Effector memory CD8-positive, alpha-beta T cell (primary cell): ENCODE data around the gene DAD1.
"Not testable (repeated sequence)": the region's sequence is repeated elsewhere in the genome, so short reads cannot be mapped to it uniquely, and the experiment has no call there.

Source experiments
- ATAC-seq: fragments of 150-1000 bp; cut with Tn5 transposase; replicated peaks from 2 replicates; pipeline ENCODE4 v1.10.0; 2021; ENCODE audit warnings: mild to moderate bottlenecking, moderate library complexity
- DNase-seq, 3 experiments: peaks; one replicate each; pipeline ENCODE4 v3.0.0; 2021
- H3K27ac Mint-ChIP-seq, 2 donors: one replicate each; pipeline ENCODE4 v1.8.0; 2022; ENCODE audit warnings: mild to moderate bottlenecking in 2 of 2, mixed read lengths in 2 of 2, moderate library complexity in 2 of 2
- H3K27me3 Mint-ChIP-seq, 2 donors: one replicate each; pipeline ENCODE4 v1.8.0; 2022; ENCODE audit warnings: mixed read lengths in 2 of 2
- H3K36me3 Mint-ChIP-seq: one replicate; pipeline ENCODE4 v1.8.0; 2022; ENCODE audit warnings: mild to moderate bottlenecking, moderate library complexity, mixed read lengths; ENCODE audit not compliant: insufficient read depth
- H3K4me1 Mint-ChIP-seq, 2 donors: one replicate each; pipeline ENCODE4 v1.8.0; 2022; ENCODE audit warnings: low read depth in 2 of 2, mixed read lengths in 2 of 2
- H3K4me3 Mint-ChIP-seq, 2 donors: one replicate each; pipeline ENCODE4 v1.8.0; 2022; ENCODE audit warnings: mild to moderate bottlenecking in 2 of 2, mixed read lengths in 2 of 2, moderate library complexity in 2 of 2
- H3K9me3 Mint-ChIP-seq, 2 donors: one replicate each; pipeline ENCODE4 v1.8.0; 2022; ENCODE audit warnings: mixed read lengths in 2 of 2

Gene DAD1

DNA sequence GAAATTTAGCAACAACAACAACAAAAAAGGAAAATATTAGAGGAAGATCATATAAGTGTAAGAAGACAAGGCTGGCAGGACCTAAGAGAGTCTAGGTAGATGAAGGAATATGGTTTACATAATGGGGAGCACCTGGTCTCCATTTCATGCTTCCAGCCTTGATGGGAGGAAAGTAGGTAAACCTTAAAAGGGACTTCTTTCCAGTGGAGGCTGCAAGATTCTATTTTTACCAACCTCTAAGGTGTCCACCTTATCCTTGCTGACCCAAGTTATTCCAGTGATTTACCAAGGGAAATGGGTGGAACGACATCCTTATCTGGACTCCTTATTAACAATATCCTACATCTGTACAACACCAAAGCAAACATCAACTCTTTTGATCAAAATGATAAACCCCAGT is 30.0 kb downstream of the DAD1 start:
- H3K27ac Mint-ChIP-seq = peak overlapping the region; percentile 97 to 99
- peaks cover 0 to 7% of the 10 kb centered on the region in 2 donors for H3K27me3 Mint-ChIP-seq
- H3K4me3 Mint-ChIP-seq = peak overlapping the region; percentile 68 to 86
- ATAC-seq (no peak), DNase-seq (no peak)
- peaks cover 82 to 86% of the 10 kb centered on the region in 2 donors for H3K4me1 Mint-ChIP-seq
- H3K9me3 Mint-ChIP-seq = no peaks in the 10 kb centered on the region
- peaks cover 56% of the 10 kb centered on the region for H3K36me3 Mint-ChIP-seq

DNA sequence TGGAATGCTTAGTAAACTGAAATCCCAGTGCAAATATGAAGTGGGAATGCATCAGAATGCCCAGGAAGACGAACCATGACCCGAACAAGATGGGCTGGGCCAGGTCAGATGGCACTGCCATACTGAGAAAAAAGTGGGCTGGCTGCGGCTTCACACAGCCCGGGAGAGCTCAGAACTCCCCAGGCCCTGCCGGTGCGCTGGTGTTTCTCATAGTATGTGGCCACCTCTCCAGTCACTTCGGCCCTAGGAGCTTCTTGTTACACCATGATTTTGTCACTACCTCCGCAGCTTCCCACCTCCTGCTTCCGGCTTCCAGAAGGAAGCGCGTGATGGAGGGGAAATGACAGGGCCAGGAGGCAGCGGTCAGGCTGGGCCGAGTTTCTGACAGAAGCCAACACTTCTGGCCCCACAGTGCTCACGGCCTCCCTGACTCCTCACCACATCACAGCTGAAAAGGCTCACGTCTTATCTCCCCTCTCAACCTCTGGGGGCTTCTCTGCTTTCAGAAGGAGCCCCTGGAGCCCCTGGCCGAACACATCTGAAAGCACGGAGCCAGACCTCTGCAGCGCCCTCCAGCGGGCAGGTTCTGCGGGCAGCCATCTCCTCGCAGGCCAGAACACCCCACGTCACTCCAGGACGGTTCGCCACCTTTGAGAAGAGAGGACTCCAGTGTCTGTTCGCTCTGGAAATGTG is 30.7 kb downstream of the DAD1 start:
- no peak for ATAC-seq
- DNase-seq = peak; percentile 57 to 69 (median 62)
- peak overlapping the region; percentile 97 to 99 for H3K27ac Mint-ChIP-seq

DNA sequence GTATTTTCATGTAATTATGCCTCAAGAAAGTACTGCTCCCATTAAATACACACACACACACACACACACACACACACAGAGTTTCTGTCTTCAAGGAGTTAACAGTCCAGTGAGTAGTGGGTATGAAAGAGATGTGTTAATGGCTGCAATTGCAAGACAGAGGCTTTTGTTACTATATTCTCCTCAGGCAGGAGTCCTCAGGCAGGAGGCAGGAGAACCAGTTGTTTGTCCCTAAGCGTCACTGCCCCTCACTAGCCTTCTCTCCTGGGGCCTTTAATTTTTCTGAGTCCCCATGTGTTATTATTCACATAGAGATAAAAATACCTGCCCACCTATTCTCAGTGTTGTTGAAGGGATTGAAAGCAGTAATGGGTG is 31.2 kb downstream of the DAD1 start:
- ATAC-seq = no peak

More for the DNA sequence above, 30.7 kb downstream of the DAD1 start:
- H3K36me3 Mint-ChIP-seq = peaks cover 62% of the 10 kb centered on the region
- peak overlapping the region; percentile 68 to 86 for H3K4me3 Mint-ChIP-seq
- H3K27me3 Mint-ChIP-seq = peaks cover 0 to 7% of the 10 kb centered on the region in 2 donors
- no peaks in the 10 kb centered on the region for H3K9me3 Mint-ChIP-seq
- H3K4me1 Mint-ChIP-seq = peaks cover 85 to 86% of the 10 kb centered on the region in 2 donors

DNA sequence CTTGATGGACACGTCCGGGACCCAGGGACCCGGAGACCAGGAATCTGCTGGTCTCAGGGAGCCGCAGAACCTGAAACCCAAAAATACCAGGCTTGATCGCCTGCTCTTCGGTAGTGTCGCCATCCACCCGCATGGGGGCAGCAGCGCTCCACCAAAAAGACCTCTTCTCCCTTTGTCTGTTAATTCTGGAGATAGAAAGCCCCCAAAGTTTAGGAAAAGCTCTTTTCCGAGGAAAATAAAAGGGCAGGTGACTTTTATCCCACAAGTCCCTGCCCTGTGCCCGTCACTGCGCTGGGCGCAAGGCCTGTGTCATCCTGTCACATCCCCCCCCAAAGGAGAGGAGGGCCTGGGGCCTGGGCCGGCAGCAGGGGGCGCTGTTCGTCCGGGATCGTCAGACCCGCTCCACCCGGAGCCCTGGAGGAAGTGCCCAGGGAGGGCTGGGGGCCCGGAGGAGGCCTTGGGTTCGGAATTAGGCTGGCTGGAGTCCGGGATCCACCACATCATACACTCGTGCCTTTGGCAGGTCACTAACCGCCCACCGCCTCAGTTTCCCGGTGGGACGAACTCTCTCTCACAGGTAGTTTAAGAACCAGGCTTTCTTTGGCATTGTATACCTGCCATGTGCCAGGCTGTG is 31.9 kb downstream of the DAD1 start:
- peaks cover 69% of the 10 kb centered on the region for H3K36me3 Mint-ChIP-seq
- H3K27ac Mint-ChIP-seq = peak overlapping the region; percentile 97 to 99
- no peaks in the 10 kb centered on the region for H3K9me3 Mint-ChIP-seq
- H3K27me3 Mint-ChIP-seq = peaks cover 0 to 7% of the 10 kb centered on the region in 2 donors
- DNase-seq (peak; percentile 90 to 93 (median 92)), ATAC-seq (peak; percentile 10)
- H3K4me3 Mint-ChIP-seq = peak overlapping the region; percentile 68 to 86
- peaks cover 85 to 88% of the 10 kb centered on the region in 2 donors for H3K4me1 Mint-ChIP-seq

More for the DNA sequence above, 31.2 kb downstream of the DAD1 start:
- no peak for DNase-seq
- Mint-ChIP-seq H3K4me3 (peak overlapping the region; percentile 68 to 86), H3K4me1 (peaks cover 84 to 88% of the 10 kb centered on the region in 2 donors), H3K36me3 (peaks cover 64% of the 10 kb centered on the region), H3K27me3 (peaks cover 0 to 7% of the 10 kb centered on the region in 2 donors), H3K9me3 (no peaks in the 10 kb centered on the region), H3K27ac (peak overlapping the region; percentile 97 to 99)

DNA sequence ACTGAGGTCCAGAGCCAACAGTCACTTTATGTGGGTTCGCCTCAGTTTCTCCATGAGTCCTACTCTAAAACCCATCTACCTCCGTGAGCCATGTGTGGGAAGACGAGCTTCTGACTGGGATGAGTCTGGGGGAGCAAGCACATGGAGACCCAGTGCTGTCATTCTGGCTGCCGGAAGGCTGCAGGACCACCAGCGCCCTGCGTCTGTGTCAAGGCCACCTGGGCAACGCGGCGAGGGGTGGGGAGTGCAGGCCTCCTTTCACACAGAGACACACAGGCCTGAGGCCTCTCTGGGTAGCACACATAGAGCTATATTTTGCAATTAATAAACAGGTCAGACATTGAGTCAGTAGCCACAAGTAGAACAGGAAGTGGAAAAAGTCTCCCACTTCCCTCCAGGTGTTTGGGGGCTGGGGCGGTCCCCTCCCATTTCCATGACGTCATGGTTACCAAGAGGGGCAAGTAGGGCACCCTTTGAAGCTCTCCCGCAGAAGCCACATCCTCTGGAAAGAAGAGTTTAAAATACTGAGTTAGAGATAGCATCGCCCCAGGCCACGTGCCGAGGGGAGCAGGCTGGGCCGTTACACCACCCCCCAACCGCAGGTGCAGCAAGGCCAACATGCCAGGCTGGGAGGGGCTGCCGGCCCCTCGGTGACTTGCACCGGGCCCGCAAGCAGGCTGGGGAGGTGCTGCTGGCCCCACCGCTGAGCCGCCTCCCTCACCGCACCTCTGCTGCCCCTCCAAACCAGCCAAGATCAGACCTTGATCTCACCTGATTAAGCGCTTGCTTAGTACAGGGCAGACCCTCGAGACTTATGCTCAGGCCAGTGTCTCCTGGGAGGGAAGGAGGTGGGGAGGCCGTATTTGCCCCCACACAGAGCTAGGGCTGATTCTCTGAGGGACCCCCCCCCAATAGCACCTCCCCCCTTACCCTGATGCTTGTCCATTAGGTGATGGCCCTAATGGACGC is 32.7 kb downstream of the DAD1 start:
- peak; percentile 70 for ATAC-seq

DNA sequence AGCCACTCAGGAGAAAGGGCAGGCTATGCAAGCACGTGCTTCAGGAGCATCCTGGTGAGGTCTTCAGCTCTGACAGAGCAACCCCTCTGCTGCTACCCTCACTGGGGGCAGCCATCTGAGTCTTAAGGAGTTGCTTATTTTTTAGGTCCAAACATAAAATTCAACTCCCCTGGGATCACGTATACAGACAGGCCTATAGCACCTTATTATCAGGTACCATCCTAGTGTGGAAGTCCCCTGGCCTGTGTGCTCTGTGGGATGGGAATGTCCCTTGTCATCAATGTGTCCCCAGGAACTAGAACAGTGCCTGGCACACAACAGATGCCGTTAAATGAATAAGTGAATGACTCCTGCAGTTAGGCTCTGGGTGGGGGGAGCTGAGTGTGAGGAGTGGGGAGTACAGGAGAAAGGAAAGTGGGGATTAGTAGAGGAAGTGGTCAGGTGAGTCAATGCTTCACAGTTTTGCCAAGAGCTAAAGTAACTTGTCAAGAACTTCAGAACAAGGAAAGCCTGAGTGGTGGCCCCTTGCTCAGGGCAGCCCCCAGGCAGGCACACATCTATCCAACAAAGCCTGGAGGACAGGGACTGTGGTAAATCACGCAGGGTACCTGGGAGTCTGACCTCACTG is 33.5 kb downstream of the DAD1 start:
- ATAC-seq (peak; percentile 18), DNase-seq (peak in 1 of 3 experiments; percentile 51)
- Mint-ChIP-seq H3K27ac (peak overlapping the region; percentile 97 to 99), H3K4me1 (peaks cover 85 to 89% of the 10 kb centered on the region in 2 donors), H3K27me3 (peaks cover 0 to 7% of the 10 kb centered on the region in 2 donors), H3K36me3 (peaks cover 76% of the 10 kb centered on the region), H3K9me3 (no peaks in the 10 kb centered on the region), H3K4me3 (peak overlapping the region; percentile 68 to 86)

More for the DNA sequence above, 32.7 kb downstream of the DAD1 start:
- DNase-seq = peak; percentile 96 to 98 (median 98)
- peaks cover 69% of the 10 kb centered on the region for H3K36me3 Mint-ChIP-seq
- H3K4me3 Mint-ChIP-seq = peak overlapping the region; percentile 68 to 86
- H3K27me3 Mint-ChIP-seq = peaks cover 0 to 7% of the 10 kb centered on the region in 2 donors
- no peaks in the 10 kb centered on the region for H3K9me3 Mint-ChIP-seq
- peak overlapping the region; percentile 97 to 99 for H3K27ac Mint-ChIP-seq
- H3K4me1 Mint-ChIP-seq = peaks cover 85 to 89% of the 10 kb centered on the region in 2 donors

DNA sequence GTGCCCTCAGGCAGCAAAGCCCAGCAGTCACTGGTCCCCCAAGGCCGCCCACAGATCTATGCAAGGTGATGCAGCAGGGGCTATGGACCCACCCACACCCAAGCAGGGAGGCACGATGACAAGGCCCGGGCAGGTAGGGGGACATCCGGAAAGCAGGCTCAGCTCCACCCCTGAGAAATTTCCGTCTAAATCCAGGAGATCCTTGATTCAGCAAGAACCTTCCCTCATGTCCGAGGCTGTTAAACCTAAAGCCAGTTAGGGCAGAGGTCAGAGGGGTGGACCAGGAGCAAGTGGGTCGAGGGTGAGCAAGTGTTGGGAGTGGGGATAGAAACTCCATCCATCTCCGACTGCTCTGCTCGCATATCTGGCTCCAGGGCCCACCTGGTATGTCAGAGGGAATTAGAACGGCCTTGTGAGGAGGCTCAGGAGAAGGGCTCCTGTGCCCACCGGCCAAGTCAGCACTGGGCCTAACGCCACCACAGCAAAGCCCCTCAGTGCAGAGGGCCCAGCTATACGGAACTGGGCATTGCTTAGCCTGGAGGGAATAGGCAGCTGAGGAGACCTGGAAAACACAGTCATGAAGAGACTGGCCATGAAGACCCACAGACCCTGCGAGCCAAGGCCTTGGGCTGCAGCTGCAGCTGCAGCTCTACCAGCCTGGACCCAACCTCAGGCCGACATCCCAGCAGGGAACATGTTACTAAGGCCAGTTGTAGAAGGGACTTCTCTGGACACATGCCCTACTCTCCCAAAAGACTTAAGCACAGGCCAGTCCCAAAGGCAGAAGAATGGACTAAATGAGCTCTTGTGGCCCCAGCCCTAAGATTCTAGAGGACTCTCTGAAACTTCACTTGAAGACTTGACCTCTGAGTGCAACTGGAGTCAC is 34.3 kb downstream of the DAD1 start:
- peaks cover 84% of the 10 kb centered on the region for H3K36me3 Mint-ChIP-seq
- DNase-seq = no peak
- H3K27ac Mint-ChIP-seq = peak overlapping the region; percentile 97 to 99
- peak overlapping the region; percentile 68 to 86 for H3K4me3 Mint-ChIP-seq
- peaks cover 0 to 7% of the 10 kb centered on the region in 2 donors for H3K27me3 Mint-ChIP-seq
- no peak for ATAC-seq
- no peaks in the 10 kb centered on the region for H3K9me3 Mint-ChIP-seq
- peaks cover 87 to 91% of the 10 kb centered on the region in 2 donors for H3K4me1 Mint-ChIP-seq

DNA sequence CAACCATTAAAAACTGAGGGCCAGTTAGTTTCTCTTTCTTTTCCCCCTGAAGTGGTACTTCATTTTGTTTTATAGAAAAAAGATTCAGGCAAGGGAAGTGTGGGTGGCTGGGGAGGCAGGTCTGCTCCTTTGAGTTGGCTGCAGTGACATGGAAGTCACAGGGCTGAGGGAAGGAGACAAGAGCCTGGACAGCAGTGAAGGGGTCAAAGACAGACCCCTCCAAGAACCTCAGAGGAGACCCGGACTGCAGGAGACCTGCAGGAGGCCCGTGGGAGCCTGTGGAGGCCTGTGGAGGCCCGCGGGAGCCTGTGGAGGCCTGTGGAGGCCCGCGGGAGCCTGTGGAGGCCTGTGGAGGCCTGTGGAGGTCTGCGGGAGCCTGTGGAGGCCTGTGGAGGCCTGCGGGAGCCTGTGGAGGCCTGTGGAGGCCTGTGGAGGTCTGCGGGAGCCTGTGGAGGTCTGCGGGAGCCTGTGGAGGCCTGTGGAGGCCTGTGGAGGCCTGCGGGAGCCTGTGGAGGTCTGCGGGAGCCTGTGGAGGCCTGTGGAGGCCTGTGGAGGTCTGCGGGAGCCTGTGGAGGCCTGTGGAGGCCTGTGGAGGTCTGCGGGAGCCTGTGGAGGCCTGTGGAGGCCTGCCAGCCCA is 35.0 kb downstream of the DAD1 start:
- H3K36me3 Mint-ChIP-seq = peaks cover 86% of the 10 kb centered on the region
- H3K4me1 Mint-ChIP-seq = peaks cover 87 to 91% of the 10 kb centered on the region in 2 donors
- not testable (repeated sequence) for ATAC-seq, H3K27me3 Mint-ChIP-seq, H3K9me3 Mint-ChIP-seq, DNase-seq
- H3K4me3 Mint-ChIP-seq = peak overlapping the region; percentile 86 to 91
- peak overlapping the region; percentile 97 to 99 for H3K27ac Mint-ChIP-seq

DNA sequence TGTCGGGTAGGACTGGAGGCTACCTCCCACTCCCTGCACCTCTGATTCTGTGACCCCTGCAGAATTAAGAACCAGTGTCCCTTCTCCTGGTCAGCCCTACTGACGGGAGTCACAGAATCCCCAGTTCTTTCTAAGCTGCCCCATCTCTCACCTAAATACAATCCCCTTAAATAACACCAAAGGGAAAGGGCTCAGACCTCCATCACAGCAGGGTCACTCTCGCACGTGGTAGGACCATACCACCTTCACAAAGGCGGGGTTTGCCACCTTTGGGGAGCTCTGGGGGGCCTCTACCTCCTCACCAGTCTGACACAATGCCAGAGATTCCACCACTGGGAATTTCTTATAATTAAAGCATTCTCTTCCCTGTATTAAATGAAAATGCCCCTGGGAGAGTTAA is 35.6 kb downstream of the DAD1 start:
- Mint-ChIP-seq H3K27me3 (peaks cover 0 to 7% of the 10 kb centered on the region in 2 donors), H3K4me3 (peak overlapping the region; percentile 81 to 91), H3K4me1 (peaks cover 86 to 90% of the 10 kb centered on the region in 2 donors), H3K36me3 (peaks cover 89% of the 10 kb centered on the region), H3K9me3 (no peaks in the 10 kb centered on the region), H3K27ac (peak overlapping the region; percentile 97 to 99)
- no peak for DNase-seq
- ATAC-seq = no peak

DNA sequence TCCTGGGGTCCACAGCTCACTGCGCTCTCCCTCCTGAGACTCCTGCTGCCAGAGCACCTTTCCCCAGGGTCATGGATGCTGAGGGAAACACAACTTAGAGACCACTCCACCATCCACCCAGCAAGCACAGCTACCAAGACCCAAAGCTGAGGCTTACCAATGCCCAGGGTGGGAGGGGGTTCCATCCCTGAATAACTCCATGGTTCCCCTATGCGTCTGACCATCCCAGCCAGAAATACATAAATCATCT is 36.3 kb downstream of the DAD1 start:
- DNase-seq (no peak), ATAC-seq (no peak)
- Mint-ChIP-seq H3K9me3 (no peaks in the 10 kb centered on the region), H3K36me3 (peaks cover 90% of the 10 kb centered on the region), H3K27me3 (peaks cover 0 to 7% of the 10 kb centered on the region in 2 donors), H3K27ac (peak overlapping the region; percentile 97 to 99), H3K4me1 (peaks cover 86 to 90% of the 10 kb centered on the region in 2 donors), H3K4me3 (peak overlapping the region; percentile 81 to 91)

DNA sequence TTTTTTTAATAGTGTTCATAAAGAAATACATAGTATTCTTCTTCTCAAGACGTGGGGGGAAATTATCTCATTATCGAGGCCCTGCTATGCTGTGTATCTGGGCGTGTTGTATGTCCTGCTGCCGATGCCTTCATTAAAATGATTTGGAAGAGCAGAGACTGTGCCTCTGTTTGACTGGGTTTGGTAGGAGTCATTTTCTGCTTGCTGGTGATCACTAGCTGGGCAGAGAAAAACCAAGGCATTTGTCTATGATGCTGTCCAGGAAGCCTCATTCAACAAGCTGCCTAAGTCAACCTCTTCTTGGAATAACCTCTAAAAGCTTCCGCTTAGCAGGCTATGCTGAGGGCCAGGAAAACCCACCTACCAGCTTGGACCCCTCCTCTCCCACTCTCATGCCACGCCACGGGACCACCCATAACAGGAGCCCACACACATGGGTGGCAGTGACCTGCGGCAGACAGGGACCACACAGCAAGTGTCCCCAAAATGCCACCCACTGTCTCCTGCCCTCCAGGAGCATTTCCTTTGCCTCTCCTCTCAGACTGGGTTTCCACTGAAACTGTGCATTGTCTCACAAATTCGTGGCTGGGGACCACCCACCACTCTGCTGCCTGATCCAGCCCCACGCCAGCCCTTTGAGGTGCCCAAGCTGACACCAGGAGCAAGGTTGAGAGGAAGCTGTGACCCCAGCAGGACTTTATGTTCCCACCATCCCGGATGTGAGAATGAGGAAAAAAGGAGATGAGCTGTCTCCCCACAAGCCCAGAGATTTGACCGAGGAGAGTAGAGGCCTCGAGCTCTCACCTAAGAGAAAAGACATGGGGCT is 36.8 kb downstream of the DAD1 start:
- Mint-ChIP-seq H3K4me3 (peak overlapping the region; percentile 81 to 91), H3K27ac (peak overlapping the region; percentile 97 to 99), H3K4me1 (peaks cover 86 to 90% of the 10 kb centered on the region in 2 donors), H3K27me3 (peaks cover 0 to 7% of the 10 kb centered on the region in 2 donors), H3K9me3 (no peaks in the 10 kb centered on the region), H3K36me3 (peaks cover 94% of the 10 kb centered on the region)
- no peak for ATAC-seq
- no peak for DNase-seq
